Subcutaneous abdominal adipose tissue (tissue), 5 donors: ENCODE results near the gene DCUN1D2.

Source experiments
- H3K27ac ChIP-seq: one replicate; pipeline ENCODE4 v1.7.0; 2013; ENCODE audit warnings: low read depth, mild to moderate bottlenecking, inconsistent platforms, low read length, moderate library complexity
- H3K27me3 ChIP-seq, 5 donors: one replicate each; pipeline ENCODE4 v1.7.0; 2013; ENCODE audit warnings: low read length in 5 of 5, inconsistent platforms in 1 of 5; ENCODE audit not compliant: control insufficient read depth in 5 of 5, insufficient read depth in 4 of 5
- H3K36me3 ChIP-seq, 5 donors: one replicate each; pipeline ENCODE4 v1.7.0; 2013; ENCODE audit warnings: low read length in 5 of 5; ENCODE audit not compliant: control insufficient read depth in 5 of 5, insufficient read depth in 5 of 5
- H3K4me1 ChIP-seq, 5 donors: one replicate each; pipeline ENCODE4 v1.7.0; 2013; ENCODE audit warnings: low read length in 5 of 5, mild to moderate bottlenecking in 3 of 5, moderate library complexity in 1 of 5; ENCODE audit not compliant: control insufficient read depth in 5 of 5, insufficient read depth in 5 of 5
- H3K4me3 ChIP-seq, 5 donors: one replicate each; pipeline ENCODE4 v1.7.0; 2013; ENCODE audit warnings: low read length in 5 of 5, low read depth in 1 of 5
- H3K9ac ChIP-seq, 5 donors: one replicate each; pipeline ENCODE4 v1.7.0; 2013; ENCODE audit warnings: low read length in 5 of 5, mild to moderate bottlenecking in 4 of 5, moderate library complexity in 3 of 5
- H3K9me3 ChIP-seq, 5 donors: one replicate each; pipeline ENCODE4 v1.7.0; 2013; ENCODE audit warnings: low read length in 5 of 5; ENCODE audit not compliant: control insufficient read depth in 5 of 5
- donor health status: healthy.
- donor health status: healthy.
- donor health status: healthy.
- donor health status: healthy.
- donor health status: healthy.

Gene DCUN1D2

DNA sequence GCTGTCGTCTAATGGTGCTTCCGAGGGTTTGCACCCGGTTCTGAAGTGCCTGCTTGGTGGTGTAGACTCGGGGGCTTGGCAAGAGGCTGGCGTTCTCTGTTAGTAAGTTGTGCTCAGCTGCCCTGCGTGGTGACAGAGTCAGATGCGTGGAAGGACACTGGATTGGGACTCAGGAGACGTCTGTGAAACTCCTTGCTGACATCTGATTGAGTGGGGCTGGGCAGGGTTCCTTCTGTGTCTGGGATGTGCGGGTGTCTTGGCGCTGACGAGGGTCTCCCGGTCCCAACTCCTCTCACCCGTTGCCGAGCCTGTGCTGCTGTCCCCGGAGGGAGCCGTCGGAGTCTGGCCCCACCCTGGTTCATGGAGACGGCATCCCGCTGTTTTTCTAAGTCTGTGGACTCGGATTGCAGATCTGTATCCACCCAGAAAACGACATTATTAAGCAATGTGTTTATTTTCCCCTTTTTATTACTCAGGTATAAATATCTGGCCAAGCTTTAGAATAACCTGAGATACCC is 16.4 kb upstream of the DCUN1D2 start:
- Histone ChIP-seq H3K9me3 (no peaks in the 10 kb centered on the region), H3K27ac (no peak overlapping the region), H3K4me3 (no peak overlapping the region), H3K27me3 (no peaks in the 10 kb centered on the region), H3K9ac (peak overlapping the region in 1 of 5 donors; percentile 4), H3K36me3 (peaks cover 11 to 70% (median 56%) of the 10 kb centered on the region in 5 donors), H3K4me1 (peaks cover 0 to 7% (median 0%) of the 10 kb centered on the region in 5 donors)

DNA sequence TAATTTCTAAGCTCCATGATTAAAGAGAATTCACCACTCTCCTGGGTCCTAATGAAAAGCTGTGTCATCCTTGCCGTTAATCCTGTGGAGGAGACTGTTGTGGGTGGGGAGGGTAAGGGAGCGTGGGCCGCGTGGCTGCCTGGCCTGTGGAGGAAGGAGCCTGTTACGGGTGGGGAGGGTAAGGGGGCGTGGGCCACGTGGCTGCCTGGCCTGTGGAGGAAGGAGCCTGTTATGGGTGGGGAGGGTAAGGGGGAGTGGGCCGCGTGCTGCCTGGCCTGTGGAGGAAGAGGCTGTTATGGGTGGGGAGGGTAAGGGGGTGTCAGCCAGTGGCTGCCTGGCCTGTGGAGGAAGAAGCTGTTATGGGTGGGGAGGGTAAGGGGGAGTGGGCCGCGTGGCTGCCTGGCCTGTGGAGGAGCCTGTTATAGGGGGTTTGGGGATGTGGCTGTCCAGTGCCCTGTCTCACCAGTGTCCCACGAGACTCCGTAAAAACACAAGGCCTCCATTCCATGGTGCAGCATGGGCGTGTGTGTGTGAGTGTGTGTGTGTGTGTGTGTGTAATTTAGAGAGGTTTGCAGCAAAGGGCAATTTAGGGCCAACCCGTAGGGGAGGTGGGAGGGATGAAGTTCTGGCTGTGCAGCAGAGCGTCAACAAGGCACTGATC is 15.6 kb upstream of the DCUN1D2 start:
- Histone ChIP-seq H3K4me1 (peaks cover 0 to 7% (median 0%) of the 10 kb centered on the region in 5 donors), H3K9me3 (no peaks in the 10 kb centered on the region), H3K27ac (no peak overlapping the region), H3K27me3 (no peaks in the 10 kb centered on the region), H3K36me3 (peaks cover 11 to 72% (median 58%) of the 10 kb centered on the region in 5 donors), H3K9ac (peak overlapping the region in 1 of 5 donors; percentile 4), H3K4me3 (no peak overlapping the region)

DNA sequence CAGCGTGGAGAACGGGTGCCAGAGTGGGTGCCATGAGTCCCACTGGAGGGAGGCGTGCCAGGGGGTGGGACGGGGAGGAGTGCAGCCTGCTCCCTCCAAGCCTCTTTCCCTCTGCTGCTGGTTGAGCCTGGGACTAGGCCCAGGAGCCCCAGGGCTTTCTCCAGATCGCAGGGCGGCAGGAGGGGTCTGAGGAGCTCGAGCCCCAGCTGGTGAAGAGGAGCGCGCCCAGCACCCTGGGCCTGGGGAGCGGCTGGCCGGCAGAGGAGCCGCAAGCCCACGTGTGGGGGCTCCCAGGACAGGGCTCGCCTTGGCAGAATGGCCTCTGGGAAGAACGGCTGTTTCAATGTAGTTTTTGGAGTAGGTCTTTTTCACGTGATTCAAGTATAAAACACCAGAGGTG is 12.2 kb upstream of the DCUN1D2 start:
- Histone ChIP-seq H3K27me3 (no peaks in the 10 kb centered on the region), H3K9ac (no peak overlapping the region), H3K4me1 (peaks cover 0 to 7% (median 0%) of the 10 kb centered on the region in 5 donors), H3K4me3 (no peak overlapping the region), H3K36me3 (peaks cover 25 to 89% (median 72%) of the 10 kb centered on the region in 5 donors), H3K27ac (no peak overlapping the region), H3K9me3 (no peaks in the 10 kb centered on the region)

DNA sequence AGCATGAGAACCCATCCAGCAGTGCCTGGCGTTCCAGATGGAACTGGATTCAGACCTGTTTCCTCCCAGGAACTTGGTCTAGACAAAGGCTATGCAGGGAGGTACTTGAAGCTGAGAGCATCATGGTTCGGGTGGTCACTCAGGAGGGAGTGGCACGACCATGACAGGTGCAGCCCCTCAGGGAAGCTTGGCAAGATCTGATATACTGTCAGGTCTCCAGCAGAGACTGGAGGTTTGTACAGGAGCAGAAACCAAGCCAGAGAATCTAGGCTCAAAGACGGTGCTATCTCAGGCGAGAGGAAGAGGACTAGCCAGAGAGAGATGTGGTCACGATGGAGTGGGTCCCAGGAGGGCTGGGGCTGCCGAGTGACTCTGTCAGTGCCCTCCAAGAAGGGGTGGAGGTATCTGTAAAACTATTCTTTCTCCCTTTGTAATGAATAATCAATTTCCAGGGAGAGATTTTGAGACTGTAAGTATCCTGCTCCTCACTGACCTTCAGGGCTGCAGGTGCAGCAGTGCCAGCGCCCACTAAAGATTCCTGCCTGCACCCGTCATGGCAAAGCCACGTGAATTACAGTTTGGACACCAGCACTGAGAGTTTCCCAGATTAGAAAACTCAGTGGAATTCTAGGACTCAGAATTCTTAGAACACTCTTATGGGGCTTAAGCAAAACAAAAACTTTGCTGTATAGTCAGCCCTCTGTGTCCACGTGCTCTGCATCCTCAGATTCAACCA is 10.2 kb upstream of the DCUN1D2 start:
- no peak overlapping the region for H3K9ac ChIP-seq
- H3K36me3 ChIP-seq, result peaks cover 26 to 94% (median 82%) of the 10 kb centered on the region in 5 donors

DNA sequence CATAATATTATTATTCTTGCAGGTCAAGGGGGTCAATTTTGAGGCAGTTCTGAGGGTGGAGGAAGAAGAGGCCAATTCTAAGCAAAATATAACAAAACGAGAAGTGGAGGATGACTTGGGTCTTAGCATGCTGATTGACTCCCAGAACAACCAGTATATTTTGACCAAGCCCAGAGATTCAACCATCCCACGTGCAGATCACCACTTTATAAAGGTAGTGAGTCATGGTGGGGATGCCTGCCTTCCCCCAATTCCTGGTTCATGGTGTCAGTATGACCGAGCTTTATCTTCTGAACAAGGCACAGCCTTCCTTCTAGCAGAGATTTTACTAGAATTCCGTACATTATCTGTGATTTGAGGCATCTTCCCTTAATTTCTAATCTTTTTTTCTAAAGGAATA is 9.4 kb upstream of the DCUN1D2 start:
- H3K9me3 ChIP-seq, result no peaks in the 10 kb centered on the region
- peaks cover 26 to 95% (median 83%) of the 10 kb centered on the region in 5 donors for H3K36me3 ChIP-seq
- no peak overlapping the region for H3K27ac ChIP-seq
- peaks cover 0 to 5% (median 0%) of the 10 kb centered on the region in 5 donors for H3K4me1 ChIP-seq
- H3K27me3 ChIP-seq, result no peaks in the 10 kb centered on the region
- no peak overlapping the region for H3K4me3 ChIP-seq
- H3K9ac ChIP-seq, result no peak overlapping the region

More for the DNA sequence above, 10.2 kb upstream of the DCUN1D2 start:
- Histone ChIP-seq H3K4me3 (no peak overlapping the region), H3K9me3 (no peaks in the 10 kb centered on the region), H3K27ac (no peak overlapping the region), H3K27me3 (no peaks in the 10 kb centered on the region), H3K4me1 (peaks cover 0 to 5% (median 0%) of the 10 kb centered on the region in 5 donors)

DNA sequence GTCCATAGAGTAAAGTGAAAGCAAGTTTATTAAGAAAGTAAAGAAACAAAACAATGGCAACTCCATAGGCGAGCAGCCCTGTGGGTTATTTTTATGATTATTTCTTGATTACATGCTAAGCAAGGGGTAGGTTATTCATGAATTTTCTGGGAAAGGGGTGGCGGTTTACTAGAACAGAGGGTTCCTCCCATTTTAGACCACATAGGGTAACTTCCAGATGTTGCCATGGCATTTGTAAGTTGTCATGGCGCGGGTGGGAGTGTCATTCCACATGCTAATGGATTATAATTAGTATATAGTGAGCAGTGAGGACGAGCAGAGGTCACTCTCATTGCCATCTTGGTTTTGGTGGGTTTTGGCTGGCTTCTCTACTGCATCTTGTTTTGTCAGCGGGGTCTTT is 8.4 kb upstream of the DCUN1D2 start:
- no peak overlapping the region for H3K4me3 ChIP-seq
- no peaks in the 10 kb centered on the region for H3K9me3 ChIP-seq
- peaks cover 24 to 90% (median 73%) of the 10 kb centered on the region in 5 donors for H3K36me3 ChIP-seq
- no peak overlapping the region for H3K9ac ChIP-seq
- no peaks in the 10 kb centered on the region for H3K27me3 ChIP-seq
- H3K27ac ChIP-seq, result no peak overlapping the region
- H3K4me1 ChIP-seq, result peaks cover 0 to 7% (median 0%) of the 10 kb centered on the region in 5 donors

DNA sequence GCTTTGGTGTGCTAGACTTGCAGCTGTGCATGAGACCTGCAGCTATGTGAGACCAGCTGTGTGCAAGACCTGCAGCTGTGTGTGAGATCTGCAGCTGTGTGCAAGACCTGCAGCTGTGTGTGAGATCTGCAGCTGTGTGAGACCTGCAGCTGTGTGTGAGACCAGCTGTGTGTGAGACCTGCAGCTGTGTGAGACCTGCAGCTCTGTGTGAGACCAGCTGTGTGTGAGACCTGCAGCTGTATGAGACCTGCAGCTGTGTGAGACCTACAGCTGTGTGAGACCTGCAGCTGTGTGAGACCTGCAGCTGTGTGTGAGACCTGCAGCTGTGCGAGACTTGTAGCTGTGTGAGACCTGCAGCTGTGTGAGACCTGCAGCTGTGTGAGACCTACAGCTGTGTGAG is 6.7 kb upstream of the DCUN1D2 start:
- H3K27ac ChIP-seq, result no peak overlapping the region
- no peak overlapping the region for H3K9ac ChIP-seq
- H3K36me3 ChIP-seq, result peaks cover 18 to 75% (median 62%) of the 10 kb centered on the region in 5 donors
- no peaks in the 10 kb centered on the region for H3K27me3 ChIP-seq
- H3K4me3 ChIP-seq, result no peak overlapping the region
- H3K4me1 ChIP-seq, result peaks cover under 1 to 17% (median 4%) of the 10 kb centered on the region in 5 donors
- no peaks in the 10 kb centered on the region for H3K9me3 ChIP-seq

DNA sequence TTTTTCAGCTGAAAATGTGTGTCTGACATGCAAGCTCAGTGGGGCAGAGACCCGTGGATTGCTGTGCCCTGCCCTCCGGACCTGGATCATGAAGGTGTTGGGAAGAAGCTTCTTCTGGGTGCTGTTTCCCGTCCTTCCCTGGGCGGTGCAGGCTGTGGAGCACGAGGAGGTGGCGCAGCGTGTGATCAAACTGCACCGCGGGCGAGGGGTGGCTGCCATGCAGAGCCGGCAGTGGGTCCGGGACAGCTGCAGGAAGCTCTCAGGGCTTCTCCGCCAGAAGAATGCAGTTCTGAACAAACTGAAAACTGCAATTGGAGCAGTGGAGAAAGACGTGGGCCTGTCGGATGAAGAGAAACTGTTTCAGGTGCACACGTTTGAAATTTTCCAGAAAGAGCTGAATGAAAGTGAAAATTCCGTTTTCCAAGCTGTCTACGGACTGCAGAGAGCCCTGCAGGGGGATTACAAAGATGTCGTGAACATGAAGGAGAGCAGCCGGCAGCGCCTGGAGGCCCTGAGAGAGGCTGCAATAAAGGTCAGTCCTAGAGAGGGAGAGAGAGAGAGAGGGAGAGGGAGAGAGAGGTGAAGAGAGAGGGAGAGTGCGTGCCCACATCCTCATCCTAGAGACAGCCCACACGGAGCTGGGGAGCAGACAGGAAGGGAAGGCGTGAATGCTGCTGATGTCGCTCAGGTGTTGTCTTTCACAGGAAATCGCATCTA is 5.1 kb upstream of the DCUN1D2 start:
- Histone ChIP-seq H3K9ac (no peak overlapping the region), H3K27me3 (no peaks in the 10 kb centered on the region), H3K27ac (no peak overlapping the region), H3K36me3 (peaks cover 18 to 59% (median 47%) of the 10 kb centered on the region in 5 donors), H3K4me1 (peaks cover 4 to 27% (median 14%) of the 10 kb centered on the region in 5 donors), H3K4me3 (no peak overlapping the region), H3K9me3 (no peaks in the 10 kb centered on the region)

DNA sequence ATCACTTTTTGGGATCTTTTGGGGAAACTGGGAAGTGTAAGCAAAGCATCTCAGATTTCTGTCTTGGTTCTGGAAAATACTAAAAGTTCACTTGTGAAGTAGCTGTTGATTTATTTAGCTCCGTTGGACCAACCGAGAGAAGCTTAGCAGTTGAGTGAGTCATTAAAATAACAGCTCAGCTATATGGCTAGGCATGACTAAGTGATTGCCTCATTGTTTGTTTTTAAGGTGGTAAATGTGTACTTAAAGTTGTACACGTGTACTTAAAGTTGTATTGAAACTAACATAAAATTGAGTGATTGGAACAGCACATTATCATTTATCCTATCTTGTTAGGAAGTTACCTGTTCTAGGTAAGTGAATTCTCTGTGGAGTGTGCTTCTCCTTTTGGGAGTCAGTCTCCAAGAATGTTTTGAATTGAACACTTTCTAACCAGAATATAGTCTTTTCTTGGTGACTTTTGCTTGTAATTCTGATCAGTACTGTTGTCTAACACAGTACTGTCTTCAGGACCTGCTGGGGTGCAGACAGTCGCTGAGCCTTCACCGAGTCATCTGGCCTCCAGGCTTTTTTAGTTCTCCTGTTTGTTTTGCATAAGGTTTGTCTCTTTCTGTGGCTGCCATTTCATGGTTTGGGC is 2.9 kb upstream of the DCUN1D2 start:
- Histone ChIP-seq H3K27me3 (no peaks in the 10 kb centered on the region), H3K27ac (no peak overlapping the region)

More for the DNA sequence above, 2.9 kb upstream of the DCUN1D2 start:
- Histone ChIP-seq H3K4me3 (no peak overlapping the region), H3K9ac (no peak overlapping the region), H3K4me1 (peaks cover 9 to 43% (median 27%) of the 10 kb centered on the region in 5 donors), H3K9me3 (no peaks in the 10 kb centered on the region), H3K36me3 (peaks cover 8 to 38% (median 27%) of the 10 kb centered on the region in 5 donors)
